CD4-positive, alpha-beta T cell (primary cell): Measurements from ENCODE around the gene CEBPE. TPM values are rescaled to one million over a fixed set of nuclear protein-coding genes. Genes with fewer than 3 reads are reported as not detected.

Source experiments
- ATAC-seq: fragments of 200-7000 bp; cut with Tn5 transposase; one replicate; pipeline ENCODE4 v1.10.0; 2022; ENCODE audit warnings: mild to moderate bottlenecking; ENCODE audit not compliant: poor library complexity
- CTCF ChIA-PET: fragments of 350-600 bp; sonication (Branson Sonifier 250); formaldehyde crosslinking; loops from one replicate; lab custom pipeline; 2021; ENCODE audit warnings: antibody characterized with exemption, inconsistent platforms; lab: Charles Lee
- POLR2A ChIA-PET: fragments of 350-600 bp; sonication (Branson Sonifier 250); formaldehyde crosslinking; loops from one replicate; lab custom pipeline; 2021; ENCODE audit warnings: antibody characterized with exemption, inconsistent platforms; lab: Charles Lee
- DNase-seq, 14 experiments: peaks; one replicate each; pipeline ENCODE4 v3.0.0-alpha.2; 2013 to 2020; ENCODE audit warnings: mixed read lengths in 2 of 14
- H3K27ac ChIP-seq, 2 donors: one replicate each; pipeline versions ENCODE4 v1.5.1 to v1.7.0; 2013; ENCODE audit warnings: low read length in 2 of 2, low read depth in 1 of 2, mild to moderate bottlenecking in 1 of 2
- H3K27me3 ChIP-seq, 2 experiments: 1 replicate in 1 of 2; 2 replicates in 1 of 2; pipeline versions ENCODE4 v1.6.1 to v1.7.0; 2013; ENCODE audit warnings: low read length in 2 of 2, control low read depth in 1 of 2, mild to moderate bottlenecking in 1 of 2, moderate library complexity in 1 of 2; ENCODE audit not compliant: insufficient read depth in 2 of 2, control insufficient read depth in 1 of 2
- H3K36me3 ChIP-seq: one replicate; pipeline ENCODE4 v1.6.1; 2013; ENCODE audit warnings: low read length, control low read depth; ENCODE audit not compliant: insufficient read depth
- H3K4me1 ChIP-seq: one replicate; pipeline ENCODE4 v1.6.1; 2013; ENCODE audit warnings: low read length, control low read depth; ENCODE audit not compliant: insufficient read depth
- H3K4me3 ChIP-seq: one replicate; pipeline ENCODE4 v1.5.1; 2013; ENCODE audit warnings: mild to moderate bottlenecking, low read length, moderate library complexity
- H3K9me3 ChIP-seq, 2 experiments: 1 replicate in 1 of 2; 2 replicates in 1 of 2; pipeline versions ENCODE4 v1.6.1 to v1.7.0; 2013; ENCODE audit warnings: low read length in 2 of 2, mild to moderate bottlenecking in 2 of 2, control low read depth in 1 of 2, moderate library complexity in 1 of 2; ENCODE audit not compliant: control insufficient read depth in 1 of 2, insufficient read depth in 1 of 2
- H3K27ac Mint-ChIP-seq: one replicate; pipeline ENCODE4 v1.8.0; 2020; ENCODE audit warnings: mixed read lengths
- H3K27me3 Mint-ChIP-seq: one replicate; pipeline ENCODE4 v1.8.0; 2021; ENCODE audit warnings: mixed read lengths
- H3K36me3 Mint-ChIP-seq: one replicate; pipeline ENCODE4 v1.8.0; 2021; ENCODE audit warnings: low read depth, mixed read lengths
- H3K4me1 Mint-ChIP-seq: one replicate; pipeline ENCODE4 v1.8.0; 2021; ENCODE audit warnings: low read depth, mixed read lengths
- H3K4me3 Mint-ChIP-seq: one replicate; pipeline ENCODE4 v1.8.0; 2020; ENCODE audit warnings: mild to moderate bottlenecking, mixed read lengths
- H3K9me3 Mint-ChIP-seq: one replicate; pipeline ENCODE4 v1.8.0; 2020; ENCODE audit warnings: mixed read lengths
- intact Hi-C, 2 experiments: fragments of 100-400 bp; cut with DNase I in 1 of 2; cut with micrococcal nuclease in 1 of 2; formaldehyde crosslinking; loops; one replicate each; pipeline versions ENCODE4 v1.15.1 to v1.9.0; 2023 to 2025; cut with DNase I, micrococcal nuclease
- total RNA-seq, 174 experiments: library from RNA in 2 of 174; stranded (reverse) in 2 of 174; gene quantifications; one replicate each; pipeline ENCODE4 v1.2.3 and lab custom pipeline; 2021 to 2026
- TF ChIP-seq, protein P1 (sequence below): fragments of 200-600 bp; IDR thresholded peaks from one replicate; pipeline ENCODE4 v1.8.0; 2022; ENCODE audit warnings: antibody characterized with exemption, mild to moderate bottlenecking

The CEBPE gene
- total RNA-seq, 2 experiments from 2014 or later, result not detected

DNA sequence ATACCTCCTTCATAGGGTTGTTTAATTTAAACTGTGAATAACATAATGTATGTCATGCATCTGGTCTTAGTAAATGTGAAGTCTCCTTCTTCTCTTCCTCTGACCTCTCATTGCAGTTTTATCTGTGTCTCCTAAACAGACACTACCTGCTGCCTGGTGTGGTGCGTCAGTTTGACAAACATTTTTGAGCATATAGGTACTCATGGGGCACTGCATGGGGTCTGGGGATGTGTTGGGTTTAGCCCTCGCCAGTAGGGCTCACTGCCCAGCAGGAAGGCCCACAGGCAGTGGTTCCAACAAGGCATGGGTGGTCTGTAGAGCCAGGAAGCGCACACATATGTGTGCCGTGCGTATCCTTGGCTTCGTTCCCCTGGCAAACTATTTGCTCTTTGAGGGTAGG is 3.0 kb upstream of the CEBPE start:
- Histone ChIP-seq H3K4me1 (peaks cover 48% of the 10 kb centered on the region), H3K4me3 (no peak overlapping the region), H3K27me3 (no peaks in the 10 kb centered on the region), H3K27ac (no peak overlapping the region), H3K36me3 (no peaks in the 10 kb centered on the region), H3K9me3 (no peaks in the 10 kb centered on the region)
- DNase-seq (no peak), ATAC-seq (no peak)
- Mint-ChIP-seq H3K27ac (no peak overlapping the region), H3K4me3 (no peak overlapping the region), H3K36me3 (no peaks in the 10 kb centered on the region), H3K27me3 (no peaks in the 10 kb centered on the region), H3K4me1 (peaks cover 48% of the 10 kb centered on the region), H3K9me3 (no peaks in the 10 kb centered on the region)
- intact Hi-C loops, result loop anchor here (5.0 kb wide), 2 partner anchors 175 to 180 kb away; partner anchors contain the start of gene PPP1R3E (in 1 of the 2)
- CTCF ChIA-PET, result interaction anchor here (1.0 to 2.9 kb wide), 5 partner anchors 27 to 64 kb away, joined by 3 to 32 read pairs (median 9); partner anchors contain the start of genes ACIN1, C14orf119 and SLC7A8
- TF ChIP-seq, protein P1, sequence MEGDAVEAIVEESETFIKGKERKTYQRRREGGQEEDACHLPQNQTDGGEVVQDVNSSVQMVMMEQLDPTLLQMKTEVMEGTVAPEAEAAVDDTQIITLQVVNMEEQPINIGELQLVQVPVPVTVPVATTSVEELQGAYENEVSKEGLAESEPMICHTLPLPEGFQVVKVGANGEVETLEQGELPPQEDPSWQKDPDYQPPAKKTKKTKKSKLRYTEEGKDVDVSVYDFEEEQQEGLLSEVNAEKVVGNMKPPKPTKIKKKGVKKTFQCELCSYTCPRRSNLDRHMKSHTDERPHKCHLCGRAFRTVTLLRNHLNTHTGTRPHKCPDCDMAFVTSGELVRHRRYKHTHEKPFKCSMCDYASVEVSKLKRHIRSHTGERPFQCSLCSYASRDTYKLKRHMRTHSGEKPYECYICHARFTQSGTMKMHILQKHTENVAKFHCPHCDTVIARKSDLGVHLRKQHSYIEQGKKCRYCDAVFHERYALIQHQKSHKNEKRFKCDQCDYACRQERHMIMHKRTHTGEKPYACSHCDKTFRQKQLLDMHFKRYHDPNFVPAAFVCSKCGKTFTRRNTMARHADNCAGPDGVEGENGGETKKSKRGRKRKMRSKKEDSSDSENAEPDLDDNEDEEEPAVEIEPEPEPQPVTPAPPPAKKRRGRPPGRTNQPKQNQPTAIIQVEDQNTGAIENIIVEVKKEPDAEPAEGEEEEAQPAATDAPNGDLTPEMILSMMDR, result no peak
- POLR2A ChIA-PET, result interaction anchor here (0.7 to 6.1 kb wide), 3 partner anchors 26 to 199 kb away, joined by 3 to 135 read pairs (median 30); partner anchors contain the start of genes ACIN1, C14orf119, PABPN1 and PPP1R3E

DNA sequence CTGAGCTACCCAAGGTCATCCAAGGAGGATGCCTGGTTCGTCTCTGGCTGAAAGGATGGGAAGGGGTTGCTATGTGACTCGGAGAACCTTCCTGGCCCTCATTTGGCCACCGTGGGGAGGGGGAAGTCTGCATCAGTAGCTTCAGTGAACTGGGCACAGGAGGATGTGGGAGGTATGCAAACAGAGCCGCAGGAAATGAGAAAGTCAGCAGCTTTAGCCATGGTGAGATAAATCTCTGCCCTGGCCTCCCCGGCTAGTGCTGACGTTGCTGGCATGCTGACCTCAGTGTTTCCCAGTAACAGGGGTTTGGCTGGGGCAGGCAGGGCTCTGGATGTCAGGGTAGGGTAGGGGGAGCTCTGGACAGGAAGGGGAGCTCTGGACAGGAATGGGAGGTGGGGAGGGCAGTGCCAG is 2.3 kb upstream of the CEBPE start:
- DNase-seq, result peak in 2 of 14 experiments; percentile 10 to 29

DNA sequence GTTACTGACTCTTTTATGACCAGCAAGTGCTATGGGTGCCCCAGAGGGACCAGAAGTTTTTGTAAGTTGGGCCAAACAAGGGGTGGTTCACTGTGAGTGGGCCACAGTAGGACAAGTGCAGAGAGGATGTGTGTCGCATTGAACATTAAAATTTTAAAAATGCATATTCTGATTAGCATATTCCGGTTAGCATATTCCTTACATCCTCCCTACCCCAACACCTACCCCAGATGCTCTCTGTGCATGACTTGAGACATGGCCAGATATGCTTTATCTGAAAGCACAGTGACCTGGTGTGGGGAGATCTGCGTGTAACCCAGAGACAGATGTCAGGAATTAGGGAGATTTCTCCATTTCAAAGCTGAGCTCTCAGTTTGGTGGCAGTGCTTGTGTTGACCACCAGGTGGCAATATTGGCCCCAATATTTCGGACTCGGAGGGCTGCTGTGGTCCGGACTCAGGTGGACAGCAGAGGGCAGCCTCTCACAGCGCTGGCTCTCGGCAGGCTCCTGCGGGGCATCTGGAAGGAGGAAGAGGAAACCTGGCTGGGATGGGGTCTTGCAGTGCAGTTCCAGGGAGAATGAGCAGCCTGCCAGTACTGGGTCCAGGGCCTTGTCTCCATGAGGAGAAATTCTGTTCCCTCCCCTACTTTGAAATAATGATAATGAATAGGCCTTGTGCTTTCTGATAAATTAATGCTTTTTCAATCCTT is 1.6 kb upstream of the CEBPE start:
- H3K4me3 Mint-ChIP-seq, result peak overlapping the region; percentile 80
- no peaks in the 10 kb centered on the region for H3K27me3 Mint-ChIP-seq
- H3K9me3 Mint-ChIP-seq, result no peaks in the 10 kb centered on the region
- no peaks in the 10 kb centered on the region for H3K27me3 ChIP-seq
- H3K4me3 ChIP-seq, result no peak overlapping the region
- peaks cover 54% of the 10 kb centered on the region for H3K4me1 ChIP-seq
- intact Hi-C loops, result loop anchor here (1.0 to 5.0 kb wide), 6 partner anchors 25 to 260 kb away; partner anchors contain the start of genes ACIN1 (in 1 of the 2), C14orf119 (in 1 of the 2) and PPP1R3E (in 1 of the 2)
- no peaks in the 10 kb centered on the region for H3K9me3 ChIP-seq
- H3K36me3 Mint-ChIP-seq, result no peaks in the 10 kb centered on the region
- H3K4me1 Mint-ChIP-seq, result peaks cover 61% of the 10 kb centered on the region
- DNase-seq, result peak; percentile 63 to 91 (median 72)
- TF ChIP-seq, protein P1, result peak; percentile 99
- peak overlapping the region; percentile 51 to 55 for H3K27ac ChIP-seq
- ChIA-PET CTCF (interaction anchor here (0.6 to 2.9 kb wide), 27 partner anchors 9 to 259 kb away, joined by 3 to 32 read pairs (median 4); partner anchors contain the start of genes ACIN1, C14orf119, CDH24 and PPP1R3E), POLR2A (interaction anchor here (0.6 to 6.1 kb wide), 13 partner anchors 21 to 201 kb away, joined by 3 to 135 read pairs (median 4); partner anchors contain the start of genes ACIN1, C14orf119, PABPN1 and PPP1R3E)
- peak overlapping the region; percentile 94 for H3K27ac Mint-ChIP-seq
- H3K36me3 ChIP-seq, result no peaks in the 10 kb centered on the region
- peak; percentile 61 for ATAC-seq

More for the DNA sequence above, 2.3 kb upstream of the CEBPE start:
- H3K27me3 ChIP-seq, result no peaks in the 10 kb centered on the region
- no peaks in the 10 kb centered on the region for H3K36me3 Mint-ChIP-seq
- H3K27ac ChIP-seq, result no peak overlapping the region
- no peaks in the 10 kb centered on the region for H3K9me3 ChIP-seq
- H3K4me3 ChIP-seq, result no peak overlapping the region
- CTCF ChIA-PET, result interaction anchor here (0.6 to 2.9 kb wide), 18 partner anchors 12 to 259 kb away, joined by 3 to 32 read pairs (median 6); partner anchors contain the start of genes ACIN1, C14orf119 and SLC7A8
- intact Hi-C loops, result loop anchor here (2.0 to 5.0 kb wide), 3 partner anchors 176 to 259 kb away; partner anchors contain the start of gene PPP1R3E (in 1 of the 2)
- H3K4me1 Mint-ChIP-seq, result peaks cover 55% of the 10 kb centered on the region
- no peaks in the 10 kb centered on the region for H3K36me3 ChIP-seq
- no peaks in the 10 kb centered on the region for H3K27me3 Mint-ChIP-seq
- ATAC-seq, result no peak
- POLR2A ChIA-PET, result interaction anchor here (0.7 to 6.1 kb wide), 7 partner anchors 25 to 200 kb away, joined by 3 to 135 read pairs (median 15); partner anchors contain the start of genes ACIN1, C14orf119, PABPN1 and PPP1R3E
- peak overlapping the region; percentile 94 for H3K27ac Mint-ChIP-seq
- no peaks in the 10 kb centered on the region for H3K9me3 Mint-ChIP-seq
- peaks cover 54% of the 10 kb centered on the region for H3K4me1 ChIP-seq
- TF ChIP-seq, protein P1, result no peak
- peak overlapping the region; percentile 80 for H3K4me3 Mint-ChIP-seq
